Measurements from ENCODE around the gene CD58. TPM values are rescaled to one million over a fixed set of nuclear protein-coding genes. Genes with fewer than 3 reads are reported as not detected.
"Not testable (repeated sequence)": the region's sequence is repeated elsewhere in the genome, so short reads cannot be mapped to it uniquely, and the experiment has no call there.

CD58 gene
- polyA plus RNA-seq (ENCODE audit: insufficient read length in 4 of 4): 10 to 100 TPM; 11.1 to 19.6 (median 17.1) TPM

GRCh38 chr1:116570358-116571214 is at the start of gene CD58:
Gene CD58, minus strand, starts transcription at chr1:116571026. Its CDS starts 54 bp downstream, at chr1:116570972.
- peak; percentile 58 to 65 (median 62) for DNase-seq (ENCODE audit: low read depth in 4 of 4, low spot score in 3 of 4)

- DNase-seq (ENCODE audit: low read depth in 4 of 4, low spot score in 3 of 4): not testable (repeated sequence)
These were observed 49.6 kb upstream of the CD58 start for GRCh38 chr1:116620392-116620791.

GRCh38 chr1:116619106-116619505 is 48.3 kb upstream of the CD58 start:
- DNase-seq (ENCODE audit: low read depth in 4 of 4, low spot score in 3 of 4): not testable (repeated sequence)

GRCh38 chr1:116617808-116618207 is 47.0 kb upstream of the CD58 start:
- not testable (repeated sequence) for DNase-seq (ENCODE audit: low read depth in 4 of 4, low spot score in 3 of 4)

- DNase-seq (ENCODE audit: low read depth in 4 of 4, low spot score in 3 of 4): not testable (repeated sequence)
These were observed 43.0 kb upstream of the CD58 start for GRCh38 chr1:116613825-116614224.

GRCh38 chr1:116609801-116610371 is 39.1 kb upstream of the CD58 start:
- not testable (repeated sequence) for DNase-seq (ENCODE audit: low read depth in 4 of 4, low spot score in 3 of 4)

GRCh38 chr1:116608841-116609240 is 38.0 kb upstream of the CD58 start:
- not testable (repeated sequence) for DNase-seq (ENCODE audit: low read depth in 4 of 4, low spot score in 3 of 4)

DNA sequence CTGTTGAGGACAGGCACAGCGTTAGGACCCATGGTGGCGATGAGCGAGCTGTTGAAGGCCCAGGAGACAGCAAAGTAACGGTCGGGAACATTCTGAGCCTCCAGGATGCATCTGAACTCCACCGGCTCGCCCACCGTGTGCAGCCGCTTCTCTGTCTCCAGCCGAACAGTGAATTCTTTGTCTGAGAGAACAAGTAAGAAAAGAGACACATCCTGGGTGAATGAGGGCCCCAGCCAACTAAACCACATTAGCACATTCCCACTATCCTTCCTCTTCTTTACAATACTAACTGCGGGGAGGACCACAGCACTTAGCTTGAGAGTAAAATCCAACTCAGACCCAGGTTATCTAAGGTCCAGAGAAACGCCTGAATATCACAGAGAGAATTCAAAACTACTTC is 37.3 kb upstream of the CD58 start:
- DNase-seq (ENCODE audit: low read depth in 4 of 4, low spot score in 3 of 4): not testable (repeated sequence)

GRCh38 chr1:116607463-116607862 is 36.6 kb upstream of the CD58 start:
- not testable (repeated sequence) for DNase-seq (ENCODE audit: low read depth in 4 of 4, low spot score in 3 of 4)

- DNase-seq (ENCODE audit: low read depth in 4 of 4, low spot score in 3 of 4): not testable (repeated sequence)
These were observed 35.2 kb upstream of the CD58 start for GRCh38 chr1:116606067-116606466.

DNA sequence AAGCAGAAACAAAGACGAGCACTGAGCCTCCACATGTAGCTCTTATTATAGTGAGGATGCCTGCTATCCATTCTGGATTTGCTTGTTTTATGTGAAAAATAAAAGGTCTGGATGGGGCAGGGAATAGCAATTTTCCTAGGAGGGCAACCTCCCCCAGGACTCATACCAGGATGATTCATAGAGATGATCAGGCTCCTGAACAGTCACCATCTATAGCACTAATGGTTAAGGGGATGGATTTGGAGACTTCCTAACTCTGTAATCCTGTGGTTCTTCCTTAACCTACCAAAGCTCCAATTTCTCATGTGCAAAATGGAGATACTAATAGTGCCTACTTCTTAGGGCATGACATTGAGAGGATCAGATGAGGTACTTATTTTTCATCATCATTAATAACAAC is 34.5 kb upstream of the CD58 start:
- no peak for DNase-seq (ENCODE audit: low read depth in 4 of 4, low spot score in 3 of 4)

GRCh38 chr1:116604408-116604807 is 33.6 kb upstream of the CD58 start:
- not testable (repeated sequence) for DNase-seq (ENCODE audit: low read depth in 4 of 4, low spot score in 3 of 4)

GRCh38 chr1:116603646-116604045 is 32.8 kb upstream of the CD58 start:
- DNase-seq (ENCODE audit: low read depth in 4 of 4, low spot score in 3 of 4): not testable (repeated sequence)

DNA sequence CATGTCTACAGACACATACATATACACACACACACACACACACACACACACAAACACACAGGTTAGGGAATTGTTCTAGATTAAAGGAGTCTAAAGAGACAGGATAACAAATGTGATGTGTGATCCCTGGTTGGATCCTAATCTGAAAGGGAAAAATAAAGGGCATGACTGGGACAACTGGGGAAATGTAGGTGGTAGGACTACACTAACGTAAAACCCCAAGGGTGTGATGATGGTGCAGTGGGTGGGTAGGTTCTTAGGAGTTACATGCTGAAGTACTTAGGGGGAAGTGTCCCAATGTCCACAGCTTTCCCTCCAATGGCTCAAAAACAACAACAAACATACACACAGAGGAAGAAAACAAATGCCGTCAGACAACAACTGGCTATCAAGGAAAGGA is 28.5 kb upstream of the CD58 start:
- not testable (repeated sequence) for DNase-seq (ENCODE audit: low read depth in 4 of 4, low spot score in 3 of 4)

DNA sequence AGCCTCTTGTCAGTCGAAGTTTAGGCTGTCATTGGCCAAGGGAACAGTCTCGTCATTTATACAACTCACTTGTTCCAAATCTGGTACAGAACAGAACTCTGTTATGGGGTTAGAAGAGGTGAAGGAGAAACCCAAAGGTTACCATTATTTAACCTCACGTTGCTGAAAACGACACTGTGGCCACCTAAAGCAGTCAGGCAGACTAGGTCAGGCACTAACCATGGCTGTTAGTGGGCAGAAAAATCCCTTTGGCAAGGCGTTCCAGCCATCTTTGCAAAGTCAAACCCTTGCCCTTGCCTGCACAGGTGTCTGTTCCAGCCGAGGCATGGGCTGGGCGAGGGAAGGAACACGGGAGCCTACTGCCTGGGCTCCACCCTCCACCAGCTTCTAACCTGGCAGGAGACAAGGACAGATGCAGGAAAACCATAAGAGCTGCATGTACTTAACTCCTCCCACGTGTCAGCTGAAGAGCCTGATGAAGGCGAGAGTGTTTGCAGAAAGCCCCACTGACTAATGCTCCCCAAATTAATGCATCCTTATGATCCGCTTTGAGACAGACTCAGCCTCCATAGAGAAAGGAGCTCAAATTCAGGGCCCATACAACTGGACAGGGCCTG is 27.7 kb upstream of the CD58 start:
- not testable (repeated sequence) for DNase-seq (ENCODE audit: low read depth in 4 of 4, low spot score in 3 of 4)

- not testable (repeated sequence) for DNase-seq (ENCODE audit: low read depth in 4 of 4, low spot score in 3 of 4)
These were observed 26.6 kb upstream of the CD58 start for GRCh38 chr1:116597388-116597787.

GRCh38 chr1:116596742-116597307 is 26.0 kb upstream of the CD58 start:
- not testable (repeated sequence) for DNase-seq (ENCODE audit: low read depth in 4 of 4, low spot score in 3 of 4)

DNA sequence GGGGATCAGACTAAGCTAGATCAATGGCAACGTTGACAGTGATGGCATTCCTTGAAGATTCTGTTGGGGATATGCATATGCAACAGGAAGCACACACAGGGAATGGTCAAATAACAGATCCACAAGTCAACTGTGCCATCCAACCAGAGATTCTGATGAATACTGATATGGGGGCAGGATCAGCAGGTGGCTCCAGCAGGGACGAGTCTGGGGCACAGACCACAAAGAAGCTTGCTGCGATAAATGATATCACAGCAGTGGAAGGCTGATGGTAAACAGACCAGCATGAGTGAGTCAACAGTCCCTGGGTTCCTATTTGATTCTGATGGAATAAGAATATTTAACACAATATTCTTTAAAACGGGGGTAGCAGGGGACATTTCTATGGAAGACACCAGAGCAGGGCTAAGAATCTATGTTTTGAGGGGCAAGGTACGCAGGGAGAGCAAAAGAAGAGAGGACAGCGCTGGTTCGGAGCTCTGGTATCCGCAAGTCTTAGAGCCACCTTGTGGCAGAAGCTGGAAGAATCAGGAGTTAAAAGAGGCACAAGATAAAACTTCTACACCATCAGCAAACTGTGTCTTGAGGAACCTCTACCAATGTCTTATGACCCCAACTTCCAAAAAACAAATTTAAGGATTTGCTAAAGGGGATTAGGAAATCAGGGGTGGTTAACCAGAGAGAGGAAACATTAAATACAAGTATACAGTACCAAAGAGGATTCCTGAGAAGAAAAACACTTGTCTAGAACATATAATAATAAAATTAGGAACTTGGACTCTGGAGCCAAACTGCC is 25.3 kb upstream of the CD58 start:
- DNase-seq (ENCODE audit: low read depth in 4 of 4, low spot score in 3 of 4): not testable (repeated sequence)

- DNase-seq (ENCODE audit: low read depth in 4 of 4, low spot score in 3 of 4): not testable (repeated sequence)
These were observed 24.4 kb upstream of the CD58 start for GRCh38 chr1:116595065-116595840.

Data from left renal pelvis (tissue), 4 donors.